GM12878 (cell line): ENCODE data around the gene ACSL3. TPM values are rescaled to one million over a fixed set of nuclear protein-coding genes. Genes with fewer than 3 reads are reported as not detected.

ENCODE experiments used
- ATAC-seq: fragments of 200-7000 bp; cut with Tn5 transposase; 3 replicates; pipeline ENCODE4 v1.9.1; 2020; ENCODE audit warnings: mild to moderate bottlenecking, moderate library complexity
- BruUV-seq: library from RNA; stranded (reverse); fragments of 400-500 nt; replicated peaks from 2 replicates; lab custom pipeline; 2021; lab: Mats Ljungman, UMichigan
- CTCF ChIA-PET: fragments of 300-600 bp; sonication (Branson Sonifier 250); formaldehyde crosslinking; extraction: SDS; loops from one replicate; lab custom pipeline; 2021; ENCODE audit warnings: inconsistent platforms; lab: Yijun Ruan, JAX
- POLR2A ChIA-PET: fragments of 350-600 bp; formaldehyde crosslinking; extraction: SDS; loops from one replicate; lab custom pipeline; 2021; ENCODE audit warnings: inconsistent platforms; lab: Charles Lee
- RAD21 ChIA-PET: fragments of 300-600 bp; sonication (Branson Sonifier 250); formaldehyde crosslinking; loops from one replicate; lab custom pipeline; 2023; ENCODE audit warnings: antibody characterized with exemption; ENCODE audit not compliant: unreplicated experiment; lab: Charles Lee
- SMC1A ChIA-PET: fragments of 300-600 bp; sonication (Branson Sonifier 250); formaldehyde crosslinking; loops from one replicate; lab custom pipeline; 2023; ENCODE audit not compliant: unreplicated experiment, uncharacterized antibody; lab: Charles Lee
- DNase-seq: peaks from one replicate; pipeline ENCODE4 v3.0.0-alpha.2; 2011; ENCODE audit warnings: low read depth, low spot score
- FAIRE-seq: peaks from 3 replicates; lab custom pipeline; 2011; peaks lifted over from hg19 to GRCh38; lab: Jason Lieb, UNC
- H2AFZ ChIP-seq: 2 replicates; pipeline ENCODE4 v1.6.0; 2011; ENCODE audit warnings: low read depth, low read length, control low read depth; ENCODE audit not compliant: control insufficient read depth
- H3K27ac ChIP-seq: 2 replicates; pipeline ENCODE4 v1.5.1; 2011; ENCODE audit warnings: control low read depth; ENCODE audit not compliant: control insufficient read depth, insufficient read depth
- H3K27me3 ChIP-seq, 2 experiments: replicated peaks in 1 of 2; 2 replicates each; pipeline versions ENCODE4 v1.6.0 to v1.6.1; 2011; ENCODE audit warnings: low read length in 1 of 2; ENCODE audit not compliant: control insufficient read depth in 2 of 2, insufficient read depth in 2 of 2
- H3K36me3 ChIP-seq, 2 experiments: 2 replicates each; pipeline ENCODE4 v1.5.1; 2011; ENCODE audit warnings: low read length in 1 of 2; ENCODE audit not compliant: control insufficient read depth in 2 of 2, insufficient read depth in 2 of 2
- H3K4me1 ChIP-seq: 2 replicates; pipeline ENCODE4 v1.6.1; 2011; ENCODE audit warnings: mild to moderate bottlenecking, low read length, moderate library complexity, mixed read lengths; ENCODE audit not compliant: control insufficient read depth, insufficient read depth
- H3K4me2 ChIP-seq: 2 replicates; pipeline ENCODE4 v1.6.0; 2011; ENCODE audit warnings: control low read depth; ENCODE audit not compliant: control insufficient read depth, insufficient read depth
- H3K4me3 ChIP-seq: fragments of 200-600 bp; sonication (generic); 2 replicates; pipeline ENCODE4 v1.5.1; 2016
- H3K79me2 ChIP-seq: 2 replicates; pipeline ENCODE4 v1.6.0; 2011; ENCODE audit warnings: low read length; ENCODE audit not compliant: control insufficient read depth, insufficient read depth
- H3K9ac ChIP-seq: 2 replicates; pipeline ENCODE4 v1.8.0; 2011; ENCODE audit warnings: low read length, control low read depth, mixed read lengths; ENCODE audit not compliant: control insufficient read depth, insufficient read depth
- H3K9me3 ChIP-seq: replicated peaks from 3 replicates; pipeline ENCODE4 v1.5.1; 2011; ENCODE audit warnings: mild to moderate bottlenecking, low read length; ENCODE audit not compliant: control insufficient read depth, insufficient read depth
- H4K20me1 ChIP-seq: 2 replicates; pipeline ENCODE4 v1.6.0; 2011; ENCODE audit not compliant: control insufficient read depth, insufficient read depth
- CREB1 ChIP-seq: IDR thresholded peaks from 2 replicates; pipeline ENCODE4 v1.6.1; 2012; ENCODE audit warnings: low read depth, mild to moderate bottlenecking, inconsistent platforms
- GABPA ChIP-seq: IDR thresholded peaks from 2 replicates; pipeline ENCODE4 v1.6.1; 2014; ENCODE audit warnings: antibody characterized with exemption, low read depth, mild to moderate bottlenecking, inconsistent platforms
- GATAD2B ChIP-seq: fragments of 450-650 bp; conservative IDR thresholded peaks from 2 replicates; pipeline ENCODE4 v1.6.1; 2017; ENCODE audit warnings: low read depth, mild to moderate bottlenecking, moderate library complexity
- JUND ChIP-seq: IDR thresholded peaks from 2 replicates; pipeline ENCODE4 v1.6.1; 2012; ENCODE audit warnings: low read depth, mild to moderate bottlenecking, low read length, improper control_type of control experiment, moderate library complexity
- NBN ChIP-seq: fragments of 450-650 bp; IDR thresholded peaks from 2 replicates; pipeline ENCODE4 v1.6.1; 2016
- RCOR1 ChIP-seq: conservative IDR thresholded peaks from 2 replicates; pipeline ENCODE4 v1.6.1; 2012; ENCODE audit warnings: low read depth, low read length, improper control_type of control experiment
- USF2 ChIP-seq: IDR thresholded peaks from 2 replicates; pipeline ENCODE4 v1.6.1; 2011; ENCODE audit warnings: low read depth, low read length, improper control_type of control experiment, borderline replicate concordance
- ZNF384 ChIP-seq: IDR thresholded peaks from 2 replicates; pipeline ENCODE4 v1.6.1; 2012; ENCODE audit warnings: low read depth, mild to moderate bottlenecking, low read length, improper control_type of control experiment, borderline replicate concordance
- WGBS: methylation state at CpG from one replicate; pipeline ENCODE4 v1.1.6; 2016; ENCODE audit warnings: low lambda C conversion rate; ENCODE audit not compliant: insufficient replicate concordance, insufficient coverage; ENCODE audit errors: missing lambda C conversion rate; 5-methylcytosine and 5-hydroxymethylcytosine counted together
- in situ Hi-C: fragments of 300-500 bp; cut with MboI; formaldehyde crosslinking; loops from 9 replicates; pipeline ENCODE4 v1.14.3; 2018; ENCODE audit warnings: mixed read lengths
- intact Hi-C: fragments of 100-400 bp; cut with micrococcal nuclease; formaldehyde crosslinking; loops from one replicate; pipeline ENCODE4 v1.14.2; 2022; ENCODE audit not compliant: unreplicated experiment
- polyA plus RNA-seq, 11 experiments: library from polyadenylated mRNA; depleted of rRNA in 4 of 11; unstranded in 6 of 11; stranded (reverse) in 5 of 11; fragments of >200 nt; fragmentation: Nextera tagmentation in 4 of 11; fragmentation: Illumina TruSeq in 1 of 11; extraction: Ambion mirVana in 4 of 11; extraction: Trizol in 1 of 11; gene quantifications; 1 replicate in 1 of 11; 2 replicates in 10 of 11; pipeline versions ENCODE4 v1.2.1 to v1.2.3, GENCODE V29; 2011 to 2016; ENCODE audit warnings: inconsistent platforms in 2 of 11, missing spikeins in 2 of 11, low read depth in 1 of 11
- total RNA-seq, 4 experiments: library from RNA; depleted of rRNA in 3 of 4; stranded (reverse); fragments of >200 nt in 3 of 4; fragmentation: Illumina TruSeq in 1 of 4; extraction: Trizol in 1 of 4; gene quantifications; 2 replicates each; pipeline versions ENCODE4 v1.2.1 to v1.2.3, GENCODE V29; 2013 to 2021
- TF ChIP-seq, protein P1 (sequence below): fragments of 450-650 bp; IDR thresholded peaks from 2 replicates; pipeline ENCODE4 v1.6.1; 2017; ENCODE audit warnings: low read depth, mild to moderate bottlenecking, moderate library complexity
- TF ChIP-seq, protein P2 (sequence below): IDR thresholded peaks from 2 replicates; pipeline ENCODE4 v1.6.1; 2012; ENCODE audit warnings: low read depth, low read length, improper control_type of control experiment
- TF ChIP-seq, protein P3 (sequence below): IDR thresholded peaks from 2 replicates; pipeline ENCODE4 v1.6.1; 2011; ENCODE audit warnings: low read depth, mild to moderate bottlenecking, low read length, moderate library complexity, borderline replicate concordance; ENCODE audit errors: extremely low read depth
- TF ChIP-seq, protein P4 (sequence below), 3 experiments: IDR thresholded peaks in 2 of 3; conservative IDR thresholded peaks in 1 of 3; 2 replicates each; pipeline ENCODE4 v1.5.1; 2011; ENCODE audit warnings: low read depth in 3 of 3, low read length in 3 of 3, mild to moderate bottlenecking in 3 of 3, control low read depth in 2 of 3, moderate library complexity in 2 of 3, inconsistent platforms in 1 of 3, mixed read lengths in 1 of 3; ENCODE audit not compliant: control insufficient read depth in 2 of 3, insufficient read depth in 1 of 3; ENCODE audit errors: extremely low read depth in 1 of 3

Gene ACSL3
- total and polyA plus RNA-seq, 10 of the 15 experiments (the other 5 are each of a cell fraction or from before 2014, with no cell fraction given), result 15.6 to 83.9 (median 56.7) TPM

GRCh38 chr2:222938327-222938726 is 77.5 kb downstream of the ACSL3 start:
- RAD21 ChIA-PET, result interaction anchor here (1.2 to 1.7 kb wide), 5 partner anchors 23 to 248 kb away, joined by 3 to 14 read pairs (median 7); no protein-coding TSS in a partner anchor
- H4K20me1 ChIP-seq, result no peaks in the 10 kb centered on the region
- H2AFZ ChIP-seq, result no peak overlapping the region
- no TSS peak for BruUV-seq
- intact Hi-C loops (loop anchor here (2.0 kb wide), 1 partner anchor 26 kb away; no protein-coding TSS in a partner anchor), in situ Hi-C loops (no loop called here)
- no peak overlapping the region for H3K9ac ChIP-seq
- no peak overlapping the region for H3K4me3 ChIP-seq
- 100% methylated on average over 2 of the region's 2 CpGs for WGBS
- DNase-seq, result no peak
- no peaks in the 10 kb centered on the region for H3K79me2 ChIP-seq
- no peak for FAIRE-seq
- SMC1A ChIA-PET, result interaction anchor here (1.3 to 4.2 kb wide), 11 partner anchors 10 to 247 kb away, joined by 3 to 26 read pairs (median 7); no protein-coding TSS in a partner anchor
- POLR2A ChIA-PET, result interaction anchor here (1.0 kb wide), 1 partner anchor 31 kb away, joined by 3 read pairs; no protein-coding TSS in a partner anchor
- H3K4me1 ChIP-seq, result peaks cover 2% of the 10 kb centered on the region; the same call in 1 of the 2 replicates
- TF ChIP-seq, protein P1, sequence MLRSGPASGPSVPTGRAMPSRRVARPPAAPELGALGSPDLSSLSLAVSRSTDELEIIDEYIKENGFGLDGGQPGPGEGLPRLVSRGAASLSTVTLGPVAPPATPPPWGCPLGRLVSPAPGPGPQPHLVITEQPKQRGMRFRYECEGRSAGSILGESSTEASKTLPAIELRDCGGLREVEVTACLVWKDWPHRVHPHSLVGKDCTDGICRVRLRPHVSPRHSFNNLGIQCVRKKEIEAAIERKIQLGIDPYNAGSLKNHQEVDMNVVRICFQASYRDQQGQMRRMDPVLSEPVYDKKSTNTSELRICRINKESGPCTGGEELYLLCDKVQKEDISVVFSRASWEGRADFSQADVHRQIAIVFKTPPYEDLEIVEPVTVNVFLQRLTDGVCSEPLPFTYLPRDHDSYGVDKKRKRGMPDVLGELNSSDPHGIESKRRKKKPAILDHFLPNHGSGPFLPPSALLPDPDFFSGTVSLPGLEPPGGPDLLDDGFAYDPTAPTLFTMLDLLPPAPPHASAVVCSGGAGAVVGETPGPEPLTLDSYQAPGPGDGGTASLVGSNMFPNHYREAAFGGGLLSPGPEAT, result no peak
- TF ChIP-seq, protein P2, sequence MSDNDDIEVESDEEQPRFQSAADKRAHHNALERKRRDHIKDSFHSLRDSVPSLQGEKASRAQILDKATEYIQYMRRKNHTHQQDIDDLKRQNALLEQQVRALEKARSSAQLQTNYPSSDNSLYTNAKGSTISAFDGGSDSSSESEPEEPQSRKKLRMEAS, result no peak
- TF ChIP-seq, protein P3, sequence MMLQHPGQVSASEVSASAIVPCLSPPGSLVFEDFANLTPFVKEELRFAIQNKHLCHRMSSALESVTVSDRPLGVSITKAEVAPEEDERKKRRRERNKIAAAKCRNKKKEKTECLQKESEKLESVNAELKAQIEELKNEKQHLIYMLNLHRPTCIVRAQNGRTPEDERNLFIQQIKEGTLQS, result no peak
- TF ChIP-seq JUND (no peak), NBN (no peak), GABPA (no peak), USF2 (no peak), GATAD2B (no peak), CREB1 (no peak), RCOR1 (no peak), ZNF384 (no peak)
- TF ChIP-seq, protein P4, sequence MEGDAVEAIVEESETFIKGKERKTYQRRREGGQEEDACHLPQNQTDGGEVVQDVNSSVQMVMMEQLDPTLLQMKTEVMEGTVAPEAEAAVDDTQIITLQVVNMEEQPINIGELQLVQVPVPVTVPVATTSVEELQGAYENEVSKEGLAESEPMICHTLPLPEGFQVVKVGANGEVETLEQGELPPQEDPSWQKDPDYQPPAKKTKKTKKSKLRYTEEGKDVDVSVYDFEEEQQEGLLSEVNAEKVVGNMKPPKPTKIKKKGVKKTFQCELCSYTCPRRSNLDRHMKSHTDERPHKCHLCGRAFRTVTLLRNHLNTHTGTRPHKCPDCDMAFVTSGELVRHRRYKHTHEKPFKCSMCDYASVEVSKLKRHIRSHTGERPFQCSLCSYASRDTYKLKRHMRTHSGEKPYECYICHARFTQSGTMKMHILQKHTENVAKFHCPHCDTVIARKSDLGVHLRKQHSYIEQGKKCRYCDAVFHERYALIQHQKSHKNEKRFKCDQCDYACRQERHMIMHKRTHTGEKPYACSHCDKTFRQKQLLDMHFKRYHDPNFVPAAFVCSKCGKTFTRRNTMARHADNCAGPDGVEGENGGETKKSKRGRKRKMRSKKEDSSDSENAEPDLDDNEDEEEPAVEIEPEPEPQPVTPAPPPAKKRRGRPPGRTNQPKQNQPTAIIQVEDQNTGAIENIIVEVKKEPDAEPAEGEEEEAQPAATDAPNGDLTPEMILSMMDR (IDR thresholded peaks at IDR 0.05 in 2 of 3, conservative IDR thresholded peaks at IDR 0.05 in 1 of 3; ENCODE audit: control insufficient read depth in 2 of 3, extremely low read depth in 1 of 3, insufficient read depth in 1 of 3, low read depth in 3 of 3, low read length in 3 of 3), result no peak
- CTCF ChIA-PET, result interaction anchor here (1.0 to 4.6 kb wide), 17 partner anchors 12 to 505 kb away, joined by 3 to 72 read pairs (median 12); no protein-coding TSS in a partner anchor
- no peak for ATAC-seq
- no peak overlapping the region for H3K4me2 ChIP-seq
- no peaks in the 10 kb centered on the region for H3K27me3 ChIP-seq
- H3K36me3 ChIP-seq, result peaks cover 0 to 13% of the 10 kb centered on the region in 2 experiments
- peaks cover 6% of the 10 kb centered on the region for H3K9me3 ChIP-seq
- H3K27ac ChIP-seq, result no peak overlapping the region
